Calu3 (cell line): ENCODE measurements around the gene MYRFL. TPM values are rescaled to one million over a fixed set of nuclear protein-coding genes. Genes with fewer than 3 reads are reported as not detected.

Source experiments
- BruUV-seq: library from RNA; stranded (reverse); fragments of 400-500 nt; replicated peaks from 2 replicates; lab custom pipeline; 2021; lab: Mats Ljungman, UMichigan
- CTCF ChIA-PET: fragments of 300-600 bp; sonication (Branson Sonifier 250); formaldehyde crosslinking; loops from one replicate; lab custom pipeline; 2022; ENCODE audit warnings: antibody characterized with exemption; lab: Charles Lee
- DNase-seq: peaks from one replicate; pipeline ENCODE4 v3.0.0; 2022
- H3K27ac Mint-ChIP-seq: one replicate; pipeline ENCODE4 v1.8.0; 2022; ENCODE audit warnings: mixed read lengths; ENCODE audit not compliant: unreplicated experiment
- H3K27me3 Mint-ChIP-seq: one replicate; pipeline ENCODE4 v1.8.0; 2022; ENCODE audit warnings: mixed read lengths; ENCODE audit not compliant: unreplicated experiment
- H3K36me3 Mint-ChIP-seq: one replicate; pipeline ENCODE4 v1.8.0; 2022; ENCODE audit warnings: mild to moderate bottlenecking, moderate library complexity, mixed read lengths; ENCODE audit not compliant: insufficient read depth, unreplicated experiment
- H3K4me1 Mint-ChIP-seq: one replicate; pipeline ENCODE4 v1.8.0; 2022; ENCODE audit warnings: mild to moderate bottlenecking, low read depth, mixed read lengths; ENCODE audit not compliant: unreplicated experiment
- H3K4me3 Mint-ChIP-seq: one replicate; pipeline ENCODE4 v1.8.0; 2022; ENCODE audit warnings: mild to moderate bottlenecking, low read depth, moderate library complexity, mixed read lengths; ENCODE audit not compliant: unreplicated experiment
- H3K9me3 Mint-ChIP-seq: one replicate; pipeline ENCODE4 v1.8.0; 2022; ENCODE audit warnings: low read depth, mixed read lengths; ENCODE audit not compliant: unreplicated experiment
- intact Hi-C: fragments of 100-400 bp; cut with micrococcal nuclease; formaldehyde crosslinking; loops from one replicate; pipeline ENCODE4 v1.10.0; 2022; ENCODE audit not compliant: unreplicated experiment
- total RNA-seq: library from RNA; stranded (reverse); gene quantifications from 2 replicates; pipeline ENCODE4 v1.2.3, GENCODE V29; 2022
- TF ChIP-seq, protein P1 (sequence below): fragments of 200-600 bp; IDR thresholded peaks from one replicate; pipeline ENCODE4 v1.8.0; 2022; ENCODE audit warnings: antibody characterized with exemption; ENCODE audit not compliant: unreplicated experiment

MYRFL gene
- total RNA-seq, 1 experiment from 2014 or later = 1.7 TPM

GRCh38 chr12:69915964-69916363, 90.9 kb downstream of the MYRFL start:
- Mint-ChIP-seq H3K4me1 (no peaks in the 10 kb centered on the region), H3K27ac (no peak overlapping the region), H3K27me3 (no peaks in the 10 kb centered on the region), H3K4me3 (no peak overlapping the region), H3K36me3 (peaks cover 5% of the 10 kb centered on the region), H3K9me3 (peaks cover 9% of the 10 kb centered on the region)
- intact Hi-C loops = no loop called here
- TF ChIP-seq, protein P1, sequence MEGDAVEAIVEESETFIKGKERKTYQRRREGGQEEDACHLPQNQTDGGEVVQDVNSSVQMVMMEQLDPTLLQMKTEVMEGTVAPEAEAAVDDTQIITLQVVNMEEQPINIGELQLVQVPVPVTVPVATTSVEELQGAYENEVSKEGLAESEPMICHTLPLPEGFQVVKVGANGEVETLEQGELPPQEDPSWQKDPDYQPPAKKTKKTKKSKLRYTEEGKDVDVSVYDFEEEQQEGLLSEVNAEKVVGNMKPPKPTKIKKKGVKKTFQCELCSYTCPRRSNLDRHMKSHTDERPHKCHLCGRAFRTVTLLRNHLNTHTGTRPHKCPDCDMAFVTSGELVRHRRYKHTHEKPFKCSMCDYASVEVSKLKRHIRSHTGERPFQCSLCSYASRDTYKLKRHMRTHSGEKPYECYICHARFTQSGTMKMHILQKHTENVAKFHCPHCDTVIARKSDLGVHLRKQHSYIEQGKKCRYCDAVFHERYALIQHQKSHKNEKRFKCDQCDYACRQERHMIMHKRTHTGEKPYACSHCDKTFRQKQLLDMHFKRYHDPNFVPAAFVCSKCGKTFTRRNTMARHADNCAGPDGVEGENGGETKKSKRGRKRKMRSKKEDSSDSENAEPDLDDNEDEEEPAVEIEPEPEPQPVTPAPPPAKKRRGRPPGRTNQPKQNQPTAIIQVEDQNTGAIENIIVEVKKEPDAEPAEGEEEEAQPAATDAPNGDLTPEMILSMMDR = no peak
- no TSS peak for BruUV-seq
- CTCF ChIA-PET = no interaction called here
- DNase-seq = no peak

DNA sequence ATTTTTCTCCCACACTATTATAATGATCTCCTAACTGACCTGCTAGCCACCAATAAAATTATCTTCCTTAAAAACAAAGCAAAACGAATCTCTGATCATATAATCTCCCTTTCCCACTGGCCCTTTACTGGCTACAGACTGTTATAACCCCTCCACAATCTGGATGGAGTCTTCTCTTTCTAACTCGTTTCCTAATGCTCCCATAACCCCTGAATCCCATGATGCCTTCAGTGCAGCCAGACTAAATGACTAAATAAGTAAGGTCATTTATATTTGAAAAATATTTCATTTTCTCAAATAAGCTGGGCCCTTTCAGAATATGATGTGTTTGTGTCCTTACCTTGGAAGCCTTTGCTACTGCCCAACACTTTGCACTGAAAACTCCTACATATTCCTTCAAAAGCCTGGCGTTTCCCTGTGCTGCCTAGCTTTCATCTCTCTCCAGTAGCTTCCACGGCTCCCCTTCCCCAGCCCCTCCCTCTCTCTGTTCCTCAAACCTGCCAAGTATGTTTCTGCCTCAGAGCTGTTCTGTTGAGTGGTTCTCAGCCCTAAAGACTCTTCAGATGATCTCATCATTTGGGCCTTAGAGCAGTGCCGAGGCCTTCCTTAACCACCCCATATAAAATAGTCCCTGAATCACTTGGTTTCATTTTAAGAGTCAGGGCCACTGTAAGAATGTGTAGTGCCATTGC, 91.7 kb downstream of the MYRFL start:
- intact Hi-C loops = no loop called here
- CTCF ChIA-PET = no interaction called here
- Mint-ChIP-seq H3K4me1 (no peaks in the 10 kb centered on the region), H3K27me3 (no peaks in the 10 kb centered on the region), H3K36me3 (peaks cover 5% of the 10 kb centered on the region), H3K27ac (no peak overlapping the region), H3K9me3 (peaks cover 9% of the 10 kb centered on the region), H3K4me3 (no peak overlapping the region)
- no peak for DNase-seq
- no TSS peak for BruUV-seq
- TF ChIP-seq, protein P1 = no peak

GRCh38 chr12:69918287-69918686, 93.3 kb downstream of the MYRFL start:
- Mint-ChIP-seq H3K4me1 (no peaks in the 10 kb centered on the region), H3K27ac (no peak overlapping the region), H3K27me3 (no peaks in the 10 kb centered on the region), H3K4me3 (no peak overlapping the region), H3K9me3 (peaks cover 9% of the 10 kb centered on the region), H3K36me3 (peaks cover 5% of the 10 kb centered on the region)
- TF ChIP-seq, protein P1 = no peak
- BruUV-seq = no TSS peak
- intact Hi-C loops = no loop called here
- CTCF ChIA-PET = no interaction called here
- no peak for DNase-seq

GRCh38 chr12:69919495-69919894, 94.5 kb downstream of the MYRFL start:
- no TSS peak for BruUV-seq
- CTCF ChIA-PET = interaction anchor here (0.6 kb wide), 1 partner anchor 102 kb away, joined by 4 read pairs; no protein-coding TSS in a partner anchor

More at GRCh38 chr12:69919495-69919894, 94.5 kb downstream of the MYRFL start:
- Mint-ChIP-seq H3K27me3 (no peaks in the 10 kb centered on the region), H3K9me3 (peaks cover 9% of the 10 kb centered on the region), H3K4me3 (no peak overlapping the region), H3K4me1 (no peaks in the 10 kb centered on the region), H3K27ac (no peak overlapping the region), H3K36me3 (peaks cover 5% of the 10 kb centered on the region)
- TF ChIP-seq, protein P1 = no peak
- no peak for DNase-seq
- intact Hi-C loops = no loop called here
